Medulla oblongata (tissue), 1 donor: ENCODE data around the gene MANSC1.
A peak's percentile ranks its signal among the peaks of the same experiment; 100 is the strongest.
"Not testable (repeated sequence)": the region's sequence is repeated elsewhere in the genome, so short reads cannot be mapped to it uniquely, and the experiment has no call there.

ENCODE experiments used
- DNase-seq: peaks from one replicate; pipeline ENCODE4 v3.0.0-alpha.2; 2015; ENCODE audit errors: extremely low spot score

MANSC1 gene

GRCh38 chr12:12365931-12366431 is 15.9 kb upstream of the MANSC1 start:
- peak; percentile 64 for DNase-seq

- DNase-seq = no peak
Measured at GRCh38 chr12:12365446-12365802, 15.4 kb upstream of the MANSC1 start.

- no peak for DNase-seq
Measured at GRCh38 chr12:12364787-12365445, 14.9 kb upstream of the MANSC1 start.

GRCh38 chr12:12358528-12358927 is 8.5 kb upstream of the MANSC1 start:
- DNase-seq = no peak

- DNase-seq = peak; percentile 61
Measured at GRCh38 chr12:12357719-12358461, 7.8 kb upstream of the MANSC1 start.

GRCh38 chr12:12356896-12357718 is 7.1 kb upstream of the MANSC1 start, which contains the start of gene BORCS5:
Gene BORCS5 (plus strand): TSS chr12:12357078. CDS start chr12:12357452, 374 bp downstream.
- peak; percentile 99 for DNase-seq

- no peak for DNase-seq
Measured at GRCh38 chr12:12356467-12356895, 6.4 kb upstream of the MANSC1 start.

- no peak for DNase-seq
Measured at GRCh38 chr12:12353807-12354206, 3.8 kb upstream of the MANSC1 start.

- no peak for DNase-seq
Measured at GRCh38 chr12:12353276-12353675, 3.2 kb upstream of the MANSC1 start.

GRCh38 chr12:12351468-12352185 is 1.6 kb upstream of the MANSC1 start:
- not testable (repeated sequence) for DNase-seq

- no peak for DNase-seq
Measured at GRCh38 chr12:12350868-12351463, 924 bp upstream of the MANSC1 start.

- no peak for DNase-seq
Measured at GRCh38 chr12:12338527-12339168, 11.4 kb downstream of the MANSC1 start.

- DNase-seq = no peak
Measured at GRCh38 chr12:12336511-12336910, 13.5 kb downstream of the MANSC1 start.

- DNase-seq = no peak
Measured at GRCh38 chr12:12336049-12336411, 14.0 kb downstream of the MANSC1 start.

- DNase-seq = peak; percentile 60
Measured at GRCh38 chr12:12334367-12335040, 15.5 kb downstream of the MANSC1 start.

- DNase-seq = no peak
Measured at GRCh38 chr12:12333407-12334366, 16.4 kb downstream of the MANSC1 start.

- DNase-seq = no peak
Measured at GRCh38 chr12:12331896-12332295, 18.1 kb downstream of the MANSC1 start.

- no peak for DNase-seq
Measured at GRCh38 chr12:12331244-12331771, 18.7 kb downstream of the MANSC1 start.

GRCh38 chr12:12327802-12328201 is 22.2 kb downstream of the MANSC1 start:
- DNase-seq = peak; percentile 78
